ENCODE results near the gene NPAS3. TPM values are rescaled to one million over a fixed set of nuclear protein-coding genes. Genes with fewer than 3 reads are reported as not detected.

NPAS3 gene
- total RNA-seq, 4 donors from 2014 or later, result 0.19 to 2.1 (median 1.7) TPM; not detected in 1

GRCh38 chr14:33584697-33585096 is 646.0 kb downstream of the NPAS3 start:
- no peak for DNase-seq
- Histone ChIP-seq H3K4me1 (no peaks in the 10 kb centered on the region), H3K27ac (no peak overlapping the region), H3K4me3 (no peak overlapping the region), H3K27me3 (no peaks in the 10 kb centered on the region), H3K9me3 (no peaks in the 10 kb centered on the region), H3K36me3 (no peaks in the 10 kb centered on the region)
- TF ChIP-seq CTCF (IDR thresholded peaks at IDR 0.05) (no peak), POLR2A (IDR thresholded peaks at IDR 0.05) (no peak)

- no peak overlapping the region for H3K4me3 ChIP-seq
- no peaks in the 10 kb centered on the region for H3K4me1 ChIP-seq
- TF ChIP-seq CTCF (IDR thresholded peaks at IDR 0.05) (no peak), POLR2A (IDR thresholded peaks at IDR 0.05) (no peak)
- H3K36me3 ChIP-seq, result no peaks in the 10 kb centered on the region
- no peaks in the 10 kb centered on the region for H3K27me3 ChIP-seq
- H3K27ac ChIP-seq, result no peak overlapping the region
- no peaks in the 10 kb centered on the region for H3K9me3 ChIP-seq
- no peak for DNase-seq
These were observed 648.1 kb downstream of the NPAS3 start for GRCh38 chr14:33586806-33587205.

GRCh38 chr14:33587791-33588190 is 649.1 kb downstream of the NPAS3 start:
- Histone ChIP-seq H3K4me1 (no peaks in the 10 kb centered on the region), H3K36me3 (no peaks in the 10 kb centered on the region), H3K27me3 (no peaks in the 10 kb centered on the region), H3K4me3 (no peak overlapping the region), H3K9me3 (no peaks in the 10 kb centered on the region), H3K27ac (no peak overlapping the region)
- DNase-seq, result no peak
- TF ChIP-seq CTCF (IDR thresholded peaks at IDR 0.05), result no peak
- no peak for TF ChIP-seq POLR2A (IDR thresholded peaks at IDR 0.05)

- Histone ChIP-seq H3K4me3 (no peak overlapping the region), H3K4me1 (no peaks in the 10 kb centered on the region), H3K27me3 (no peaks in the 10 kb centered on the region), H3K9me3 (no peaks in the 10 kb centered on the region), H3K27ac (no peak overlapping the region), H3K36me3 (no peaks in the 10 kb centered on the region)
- no peak for DNase-seq
- TF ChIP-seq POLR2A (IDR thresholded peaks at IDR 0.05) (no peak), CTCF (IDR thresholded peaks at IDR 0.05) (no peak)
These were observed 650.1 kb downstream of the NPAS3 start for GRCh38 chr14:33588771-33589170.

GRCh38 chr14:33589334-33589733 is 650.7 kb downstream of the NPAS3 start:
- H3K4me3 ChIP-seq, result no peak overlapping the region
- no peak for TF ChIP-seq CTCF (IDR thresholded peaks at IDR 0.05)
- no peak for TF ChIP-seq POLR2A (IDR thresholded peaks at IDR 0.05)
- no peaks in the 10 kb centered on the region for H3K4me1 ChIP-seq
- H3K27me3 ChIP-seq, result no peaks in the 10 kb centered on the region
- no peaks in the 10 kb centered on the region for H3K9me3 ChIP-seq
- no peak for DNase-seq
- no peak overlapping the region for H3K27ac ChIP-seq
- H3K36me3 ChIP-seq, result no peaks in the 10 kb centered on the region
